Activated CD4-positive, alpha-beta T cell treated with anti-CD3 and anti-CD28 coated beads, Interleukin-2, amount 10 ng/mL, durations not matched to agents 7 days and 5 days (primary cell): ENCODE measurements around the gene POP7. TPM values are rescaled to one million over a fixed set of nuclear protein-coding genes. Genes with fewer than 3 reads are reported as not detected.
"Not testable (repeated sequence)": the region's sequence is repeated elsewhere in the genome, so short reads cannot be mapped to it uniquely, and the experiment has no call there.

Source experiments
- CTCF ChIA-PET: fragments of 350-600 bp; sonication (Branson Sonifier 250); formaldehyde crosslinking; loops from one replicate; lab custom pipeline; 2021; ENCODE audit warnings: antibody characterized with exemption; lab: Charles Lee
- POLR2A ChIA-PET: fragments of 350-600 bp; sonication (Branson Sonifier 250); formaldehyde crosslinking; loops from one replicate; lab custom pipeline; 2021; ENCODE audit warnings: antibody characterized with exemption; lab: Charles Lee
- DNase-seq: peaks from one replicate; pipeline ENCODE4 v3.0.0-alpha.2; 2020
- H3K27ac Mint-ChIP-seq: one replicate; pipeline ENCODE4 v1.8.0; 2021; ENCODE audit warnings: mild to moderate bottlenecking, moderate library complexity, mixed read lengths
- H3K27me3 Mint-ChIP-seq: one replicate; pipeline ENCODE4 v1.8.0; 2021; ENCODE audit warnings: mixed read lengths
- H3K36me3 Mint-ChIP-seq: one replicate; pipeline ENCODE4 v1.8.0; 2021; ENCODE audit warnings: low read depth, mixed read lengths
- H3K4me1 Mint-ChIP-seq: one replicate; pipeline ENCODE4 v1.8.0; 2021; ENCODE audit warnings: mixed read lengths
- H3K4me3 Mint-ChIP-seq: one replicate; pipeline ENCODE4 v1.8.0; 2021; ENCODE audit warnings: mild to moderate bottlenecking, moderate library complexity, mixed read lengths
- H3K9me3 Mint-ChIP-seq: one replicate; pipeline ENCODE4 v1.8.0; 2021; ENCODE audit warnings: mixed read lengths
- total RNA-seq, 2 experiments: library from RNA; stranded (reverse); gene quantifications; one replicate each; pipeline ENCODE4 v1.2.3, GENCODE V29; 2021

Gene POP7
- total RNA-seq, 2 experiments from 2014 or later, result 39.9 to 40.5 TPM

DNA sequence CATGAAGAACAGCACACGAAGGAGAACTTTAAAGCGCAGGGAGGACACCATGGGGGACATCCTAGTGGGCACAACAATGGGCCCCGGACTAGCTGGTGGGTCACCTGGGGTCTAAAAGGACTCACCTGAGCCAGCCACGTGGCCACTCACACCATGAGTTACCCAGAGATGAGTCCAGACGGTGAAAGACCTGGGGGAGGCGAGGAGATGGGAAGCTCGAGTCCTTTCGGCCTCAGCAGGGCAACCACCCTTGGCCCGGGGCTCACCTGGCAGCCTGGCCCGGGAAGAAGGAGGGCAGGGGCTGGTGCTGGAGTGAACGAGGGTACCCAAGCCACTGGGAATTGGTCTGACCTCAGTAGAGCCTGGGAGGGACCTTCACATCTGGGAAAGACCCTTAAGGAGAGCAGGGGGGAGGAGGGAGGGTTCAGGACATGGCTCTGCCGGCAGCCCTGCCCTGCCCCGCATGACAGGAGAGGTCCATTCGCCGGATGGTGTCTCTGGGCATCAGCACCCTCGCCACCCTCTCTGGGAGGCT is 17.5 kb upstream of the POP7 start:
- peaks cover 20% of the 10 kb centered on the region for H3K36me3 Mint-ChIP-seq
- no peak for DNase-seq
- POLR2A ChIA-PET, result no interaction called here
- no peak overlapping the region for H3K27ac Mint-ChIP-seq
- no peaks in the 10 kb centered on the region for H3K9me3 Mint-ChIP-seq
- H3K27me3 Mint-ChIP-seq, result no peaks in the 10 kb centered on the region
- no peak overlapping the region for H3K4me3 Mint-ChIP-seq
- H3K4me1 Mint-ChIP-seq, result peaks cover 28% of the 10 kb centered on the region
- CTCF ChIA-PET, result interaction anchor here (0.7 to 3.3 kb wide), 2 partner anchors 13 to 17 kb away, joined by 5 to 11 read pairs; partner anchors contain the start of gene POP7

DNA sequence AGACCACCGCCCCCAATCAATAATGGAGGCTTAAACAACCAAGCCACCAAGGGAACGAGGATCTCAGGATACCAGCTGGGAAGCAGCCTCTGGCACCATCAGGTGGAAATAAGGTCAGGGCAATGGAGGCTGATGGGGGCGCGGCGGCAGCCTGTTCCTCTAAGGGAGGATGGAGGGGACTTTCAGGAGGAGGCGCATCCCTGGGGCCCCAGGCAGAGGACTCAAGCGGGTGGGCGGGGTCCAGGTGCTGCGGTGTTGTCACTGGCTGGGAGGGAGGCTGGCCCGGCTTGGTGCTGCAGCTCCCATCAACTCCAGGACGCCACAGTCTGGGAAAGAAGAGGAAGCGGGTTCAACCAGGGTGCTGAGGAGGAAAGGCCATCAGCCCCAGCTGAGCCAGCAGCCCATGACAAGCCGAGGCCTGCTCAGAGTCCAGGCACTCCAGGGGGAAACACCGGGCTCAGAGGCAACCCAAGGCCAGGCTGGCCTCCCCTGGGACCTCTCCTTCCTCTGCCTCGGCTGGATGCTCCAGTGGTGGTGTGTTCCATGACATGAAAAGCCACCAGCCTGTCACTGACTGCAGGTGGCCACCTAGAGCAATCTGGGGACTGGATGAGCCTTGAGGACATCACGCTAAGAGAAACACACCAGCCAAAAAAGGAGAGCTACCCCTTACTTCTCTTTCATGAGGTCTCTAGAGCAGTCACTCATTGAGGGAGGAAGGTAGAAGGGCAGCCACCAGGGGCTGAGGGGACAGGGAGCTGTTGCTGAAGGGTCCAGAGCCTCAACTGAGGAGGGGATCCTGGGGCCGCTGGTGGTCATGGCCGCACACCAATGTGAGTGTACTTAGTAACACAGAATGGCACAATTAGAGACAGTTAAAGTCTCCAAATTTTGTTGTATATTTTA is 16.4 kb upstream of the POP7 start:
- Mint-ChIP-seq H3K27ac (no peak overlapping the region), H3K27me3 (no peaks in the 10 kb centered on the region), H3K36me3 (peaks cover 20% of the 10 kb centered on the region), H3K4me3 (no peak overlapping the region), H3K9me3 (no peaks in the 10 kb centered on the region), H3K4me1 (peaks cover 28% of the 10 kb centered on the region)
- ChIA-PET CTCF (interaction anchor here (0.6 to 3.8 kb wide), 6 partner anchors 12 to 240 kb away, joined by 4 to 25 read pairs (median 8); partner anchors contain the start of gene POP7), POLR2A (no interaction called here)
- DNase-seq, result no peak

DNA sequence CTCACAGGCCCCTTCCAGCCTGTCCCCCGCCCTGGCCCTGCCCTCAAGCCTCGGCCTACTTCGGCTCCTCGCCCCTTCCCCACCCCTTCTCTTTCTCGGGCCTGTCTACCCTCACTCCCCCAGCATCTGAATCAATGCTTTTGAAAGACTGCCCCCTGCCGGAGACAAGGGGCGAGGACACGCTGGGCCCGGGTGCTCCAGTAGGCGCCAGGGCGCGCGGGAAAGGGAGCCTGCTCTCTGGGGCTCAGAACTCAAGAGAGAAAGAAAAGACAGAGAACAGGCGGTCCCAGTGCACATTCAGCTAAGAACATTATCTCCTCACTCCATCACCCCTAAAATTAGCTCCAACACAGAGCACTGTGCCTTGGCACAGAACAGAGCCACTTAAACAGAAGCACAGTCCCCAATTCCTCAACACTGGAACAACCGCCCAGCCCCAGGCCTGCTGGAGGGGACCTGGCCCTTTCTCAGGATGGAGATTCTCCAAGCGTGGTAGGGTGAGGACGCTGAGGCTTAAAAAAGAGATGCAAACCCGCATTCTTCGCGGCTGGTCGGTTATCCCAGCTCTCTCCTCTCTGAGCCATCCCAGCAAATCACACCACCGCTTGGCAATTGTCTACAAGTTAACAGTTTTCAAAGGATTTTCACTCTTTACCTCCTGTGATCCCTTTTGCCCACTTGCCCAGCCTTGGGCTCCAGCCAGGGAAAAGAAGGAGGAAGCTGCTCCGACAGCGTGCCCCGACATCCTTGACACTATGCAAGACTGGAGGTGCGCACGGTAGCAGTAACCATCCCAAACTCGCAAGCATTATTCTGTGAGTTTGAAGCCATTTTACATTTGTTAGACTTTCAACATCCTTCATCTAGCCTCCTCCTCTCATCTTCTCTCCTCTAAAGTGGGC is 14.0 kb upstream of the POP7 start:
- CTCF ChIA-PET, result interaction anchor here (0.6 to 5.1 kb wide), 16 partner anchors 9 to 223 kb away, joined by 3 to 25 read pairs (median 4); partner anchors contain the start of genes POP7 and SLC12A9
- POLR2A ChIA-PET, result no interaction called here
- peak; percentile 89 for DNase-seq
- Mint-ChIP-seq H3K4me1 (peaks cover 40% of the 10 kb centered on the region), H3K9me3 (no peaks in the 10 kb centered on the region), H3K27ac (peak overlapping the region; percentile 22), H3K36me3 (peaks cover 11% of the 10 kb centered on the region), H3K4me3 (peak overlapping the region; percentile 96), H3K27me3 (peaks cover 9% of the 10 kb centered on the region)

DNA sequence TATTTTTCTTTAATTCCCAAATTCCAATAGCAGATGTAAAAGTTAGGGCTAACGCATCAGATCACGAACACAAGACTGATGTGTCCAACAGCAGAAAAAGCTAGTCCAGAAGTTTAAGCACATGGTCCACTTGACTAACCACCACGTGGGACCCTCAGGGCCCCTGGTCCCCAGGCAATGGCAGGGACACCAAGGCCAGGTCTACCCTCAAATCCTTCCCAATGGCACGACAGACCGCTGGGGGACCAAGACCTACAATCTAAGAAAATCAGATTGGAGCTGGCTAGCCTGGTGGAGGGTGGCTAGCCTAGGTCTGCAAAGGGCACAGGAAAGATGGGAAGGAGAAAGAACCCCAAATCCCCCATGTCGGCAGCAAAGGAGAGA is 13.4 kb upstream of the POP7 start:
- H3K4me1 Mint-ChIP-seq, result peaks cover 40% of the 10 kb centered on the region
- CTCF ChIA-PET, result interaction anchor here (0.5 to 5.1 kb wide), 9 partner anchors 9 to 1760 kb away, joined by 3 to 25 read pairs (median 14); partner anchors contain the start of genes MOSPD3, POP7 and SLC12A9

DNA sequence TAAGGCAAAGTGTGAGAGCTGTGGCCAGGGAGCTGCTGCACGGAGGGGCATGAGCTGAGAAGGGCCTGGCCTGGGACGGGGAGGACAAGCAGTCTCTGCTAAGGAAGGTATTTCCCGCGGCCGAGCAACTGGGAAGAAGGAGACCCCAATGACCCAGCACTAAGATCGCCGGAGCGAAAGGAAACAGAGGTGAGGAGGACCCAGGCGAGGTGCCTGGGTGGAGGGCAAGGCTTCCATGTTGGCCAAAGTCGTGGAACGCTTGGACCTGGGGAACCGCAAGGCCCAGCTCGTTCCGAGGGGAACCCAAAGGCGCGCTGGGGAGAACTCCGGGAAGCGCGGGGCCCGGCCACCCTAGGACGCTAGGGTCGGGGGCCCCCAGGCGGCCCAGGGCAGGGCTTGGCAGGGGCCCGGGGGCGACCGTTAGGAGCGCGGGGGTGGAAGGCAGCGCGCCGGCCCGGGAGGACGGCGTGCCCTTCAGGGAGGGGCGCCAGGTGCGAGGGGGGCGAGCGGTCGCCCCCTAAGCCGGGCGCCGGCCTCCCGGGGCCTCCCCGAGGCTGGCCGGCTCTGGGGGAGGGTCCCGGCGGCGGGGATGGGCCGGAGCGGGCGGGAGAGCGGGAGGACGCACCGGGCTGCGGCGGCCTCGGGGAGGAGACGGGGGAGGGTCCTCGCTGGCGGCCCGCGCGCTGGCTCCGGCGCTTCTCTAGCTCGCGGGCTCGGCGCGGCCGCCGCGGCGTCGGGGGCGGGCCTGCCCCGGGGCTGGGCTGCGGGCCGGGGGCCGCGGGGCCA is 12.4 kb upstream of the POP7 start:
- Mint-ChIP-seq H3K4me1 (peaks cover 40% of the 10 kb centered on the region), H3K27me3 (peaks cover 9% of the 10 kb centered on the region), H3K27ac (peak overlapping the region; percentile 92), H3K9me3 (no peaks in the 10 kb centered on the region), H3K4me3 (peak overlapping the region; percentile 96), H3K36me3 (peaks cover 11% of the 10 kb centered on the region)
- DNase-seq, result no peak
- POLR2A ChIA-PET, result interaction anchor here (0.6 kb wide), 1 partner anchor 49 kb away, joined by 6 read pairs; no protein-coding TSS in a partner anchor
- CTCF ChIA-PET, result interaction anchor here (0.5 to 5.1 kb wide), 11 partner anchors 8 to 1761 kb away, joined by 3 to 26 read pairs (median 14); partner anchors contain the start of genes MOSPD3, POP7 and SLC12A9

More for the DNA sequence above, 13.4 kb upstream of the POP7 start:
- no peak for DNase-seq
- peaks cover 9% of the 10 kb centered on the region for H3K27me3 Mint-ChIP-seq
- POLR2A ChIA-PET, result no interaction called here
- peaks cover 11% of the 10 kb centered on the region for H3K36me3 Mint-ChIP-seq
- H3K4me3 Mint-ChIP-seq, result peak overlapping the region; percentile 96
- H3K9me3 Mint-ChIP-seq, result no peaks in the 10 kb centered on the region
- peak overlapping the region; percentile 92 for H3K27ac Mint-ChIP-seq

DNA sequence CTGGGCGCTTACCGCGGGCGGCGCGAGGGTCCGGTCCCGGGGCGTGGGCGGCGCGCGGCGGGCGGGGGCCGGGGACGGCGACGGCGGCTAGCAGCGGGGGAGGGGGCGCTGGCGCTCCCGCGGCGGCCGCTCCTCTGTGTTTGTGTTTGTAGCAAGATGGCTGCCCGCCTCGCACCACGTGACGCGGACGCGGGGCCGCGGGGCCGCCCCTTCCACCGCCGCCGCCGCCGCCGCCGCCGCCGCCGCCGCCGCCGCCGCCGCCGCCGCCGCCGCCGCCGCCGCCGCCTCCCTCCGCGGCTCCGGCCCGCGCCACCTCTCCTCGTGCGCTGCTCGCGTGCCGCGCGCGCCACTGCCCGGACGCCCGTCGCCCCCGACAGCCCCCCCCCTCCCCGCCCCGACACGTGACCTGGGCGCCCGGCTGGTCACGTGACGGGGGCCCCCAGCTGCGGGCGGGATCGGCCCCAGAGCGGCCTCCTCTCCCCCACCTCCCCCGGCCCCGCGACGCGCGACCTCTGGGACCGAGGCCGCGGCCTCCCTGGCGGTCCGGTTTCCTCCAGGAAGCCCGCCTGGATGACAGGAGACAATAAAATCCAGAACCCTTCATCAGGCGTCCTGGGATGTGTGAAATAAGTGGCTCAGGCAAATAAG is 11.7 kb upstream of the POP7 start, which contains the start of gene GIGYF1:
TSS of gene GIGYF1 (minus strand) at position 153 of the 648 bp plus-strand sequence. CDS start 6,012 bp downstream, outside the sequence.
- Mint-ChIP-seq H3K4me3 (peak within 1 kb of the TSS; percentile 96), H3K27ac (peak within 1 kb of the TSS; percentile 92), H3K27me3 (peaks cover 9% of the 10 kb centered on the region), H3K9me3 (no peaks in the 10 kb centered on the region), H3K36me3 (peaks cover 9% of the 10 kb centered on the region), H3K4me1 (peaks cover 35% of the 10 kb centered on the region)
- DNase-seq, result peak; percentile 75
- CTCF ChIA-PET, result interaction anchor here (0.6 to 5.1 kb wide), 6 partner anchors 11 to 167 kb away, joined by 3 to 26 read pairs (median 16); partner anchors contain the start of genes MOSPD3, POP7 and SLC12A9
- POLR2A ChIA-PET, result no interaction called here

DNA sequence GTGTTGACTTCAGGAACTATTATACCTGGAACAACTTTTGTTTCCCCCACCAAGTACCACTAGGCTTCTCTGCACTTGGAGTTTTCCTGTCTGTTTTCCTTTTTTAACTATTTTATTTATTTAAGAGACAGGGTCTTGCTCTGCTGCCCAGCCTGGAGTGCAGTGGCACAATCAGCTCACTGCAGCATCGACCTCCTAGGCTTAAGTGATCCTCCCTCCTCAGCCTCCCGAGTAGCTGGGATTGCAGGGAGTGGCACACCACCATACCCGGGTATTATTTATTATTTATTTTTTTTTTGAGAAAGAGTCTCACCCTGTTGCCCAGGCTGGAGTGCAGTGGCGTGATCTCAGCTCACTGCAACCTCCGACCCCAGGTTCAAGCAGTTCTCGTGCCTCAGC is 9.8 kb upstream of the POP7 start:
- Mint-ChIP-seq H3K4me3 (no peak overlapping the region), H3K27ac (peak overlapping the region; percentile 77), H3K36me3 (peaks cover 9% of the 10 kb centered on the region), H3K27me3 (peaks cover 14% of the 10 kb centered on the region), H3K4me1 (peaks cover 31% of the 10 kb centered on the region), H3K9me3 (no peaks in the 10 kb centered on the region)
- DNase-seq, result no peak
- ChIA-PET POLR2A (interaction anchor here (1.0 kb wide), 1 partner anchor 110 kb away, joined by 3 read pairs; the partner anchor contains the start of gene FBXO24), CTCF (interaction anchor here (0.7 to 3.6 kb wide), 4 partner anchors 9 to 190 kb away, joined by 3 to 26 read pairs (median 4); partner anchors contain the start of gene POP7)

DNA sequence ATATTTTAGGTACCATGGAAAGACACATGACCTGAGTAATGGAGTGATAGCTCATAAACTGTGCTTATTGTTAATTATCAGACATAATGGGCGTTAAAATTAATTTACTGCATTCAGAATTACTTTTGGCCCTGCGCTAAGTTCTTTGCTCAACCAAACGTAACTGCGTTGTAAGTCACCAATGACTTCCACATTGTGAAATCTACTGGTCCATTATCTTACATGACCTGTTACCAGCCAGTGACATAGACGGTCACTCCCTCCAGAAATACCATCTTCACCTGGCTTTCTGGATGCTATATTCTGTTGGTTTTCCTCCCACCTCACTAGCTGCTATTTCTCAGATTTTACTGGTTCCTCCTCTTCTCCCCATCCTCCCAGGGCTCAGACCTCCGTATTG is 6.9 kb upstream of the POP7 start:
- Mint-ChIP-seq H3K9me3 (no peaks in the 10 kb centered on the region), H3K36me3 (no peaks in the 10 kb centered on the region), H3K4me1 (peaks cover 12% of the 10 kb centered on the region), H3K4me3 (no peak overlapping the region), H3K27ac (no peak overlapping the region), H3K27me3 (peaks cover 18% of the 10 kb centered on the region)
- DNase-seq, result no peak
- POLR2A ChIA-PET, result no interaction called here
- CTCF ChIA-PET, result interaction anchor here (0.7 to 1.4 kb wide), 2 partner anchors 65 to 229 kb away, joined by 3 to 4 read pairs; no protein-coding TSS in a partner anchor

DNA sequence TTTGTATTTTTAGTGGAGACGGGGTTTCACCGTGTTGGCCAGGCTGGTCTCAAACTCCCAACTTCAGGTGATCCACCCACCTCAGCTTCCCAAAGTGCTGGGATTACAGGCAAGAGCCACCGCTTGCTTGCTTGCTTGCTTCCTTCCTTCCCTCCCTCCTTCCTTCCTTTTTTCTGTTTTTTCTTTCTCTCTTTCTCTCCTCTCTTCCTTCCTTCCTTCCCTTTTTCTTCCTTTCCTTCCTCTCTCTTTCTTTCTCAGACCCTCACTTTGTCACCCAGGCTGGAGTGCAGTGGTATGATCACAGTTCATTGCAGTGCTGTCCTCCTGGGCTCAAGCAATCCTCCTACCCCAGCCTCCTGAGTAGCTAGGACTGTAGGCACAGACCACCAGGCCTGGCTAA is 4.8 kb upstream of the POP7 start:
- CTCF ChIA-PET, result interaction anchor here (1.0 to 3.3 kb wide), 4 partner anchors 10 to 151 kb away, joined by 3 to 22 read pairs (median 6); partner anchors contain the start of gene SLC12A9
- H3K4me1 Mint-ChIP-seq, H3K27ac Mint-ChIP-seq, H3K4me3 Mint-ChIP-seq, DNase-seq, H3K9me3 Mint-ChIP-seq, H3K27me3 Mint-ChIP-seq, POLR2A ChIA-PET, H3K36me3 Mint-ChIP-seq: not testable (repeated sequence)

DNA sequence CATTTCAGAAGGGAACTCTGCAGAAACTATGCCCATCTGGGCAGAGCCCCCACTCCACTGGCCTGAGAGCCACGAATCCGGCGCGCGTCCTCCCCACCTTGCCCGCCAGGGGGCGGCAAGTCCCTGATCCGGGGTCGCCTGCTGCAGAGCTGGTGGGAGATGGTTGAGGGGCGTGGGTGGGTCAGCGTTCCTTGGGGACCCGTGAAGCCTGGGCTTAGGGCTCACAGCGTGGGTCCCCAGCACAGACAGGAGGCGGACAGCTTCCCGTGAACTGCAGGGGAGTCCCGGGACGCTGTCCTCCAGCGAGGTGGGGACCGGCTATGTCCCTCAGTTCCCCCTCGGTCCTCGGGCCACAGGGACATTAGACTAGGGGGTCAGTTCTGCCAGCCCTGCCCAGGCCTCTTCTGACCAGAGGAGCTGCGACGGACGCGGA is 585 bp upstream of the POP7 start:
- Mint-ChIP-seq H3K36me3 (peaks cover 8% of the 10 kb centered on the region), H3K27me3 (peaks cover 5% of the 10 kb centered on the region), H3K27ac (peak overlapping the region; percentile 97), H3K4me3 (peak overlapping the region; percentile 94), H3K4me1 (peaks cover 22% of the 10 kb centered on the region), H3K9me3 (no peaks in the 10 kb centered on the region)
- POLR2A ChIA-PET, result interaction anchor here (0.8 to 1.2 kb wide), 3 partner anchors 93 to 147 kb away, joined by 3 to 5 read pairs (median 4); partner anchors contain the start of genes FBXO24, MOSPD3 and SLC12A9
- CTCF ChIA-PET, result interaction anchor here (0.5 to 3.2 kb wide), 49 partner anchors 10 to 799 kb away, joined by 3 to 40 read pairs (median 4); partner anchors contain the start of genes AGFG2, EPO, FBXO24 and GIGYF1
- DNase-seq, result peak; percentile 78
